Measurements from ENCODE around the gene CORO1A. TPM values are rescaled to one million over a fixed set of nuclear protein-coding genes. Genes with fewer than 3 reads are reported as not detected.

The CORO1A gene
- total and polyA plus RNA-seq, 2 experiments from 2014 or later: 1.7 to 2.4 TPM

GRCh38 chr16:30179195-30179594, 4.2 kb upstream of the CORO1A start:
- no peaks in the 10 kb centered on the region for H4K20me1 ChIP-seq (ENCODE audit: insufficient read depth, poor library complexity, severe bottlenecking)
- no peaks in the 10 kb centered on the region for H3K4me1 ChIP-seq (ENCODE audit: insufficient read depth)
- no peaks in the 10 kb centered on the region for H3K36me3 ChIP-seq (replicated peaks; ENCODE audit: insufficient read depth, low read depth)
- no peak overlapping the region for H3K4me3 ChIP-seq
- no peaks in the 10 kb centered on the region for H3K9me3 ChIP-seq (ENCODE audit: low read depth)
- no peak overlapping the region for H3K27ac ChIP-seq
- WGBS (ENCODE audit: low lambda C conversion rate, missing lambda C conversion rate): 92% methylated on average over 4 of the region's 4 CpGs
- H3K9me2 ChIP-seq (replicated peaks; ENCODE audit: insufficient read depth): no peaks in the 10 kb centered on the region
- no peak for DNase-seq (ENCODE audit: low spot score)
- no peaks in the 10 kb centered on the region for H3K79me2 ChIP-seq
- no peak overlapping the region for H2AFZ ChIP-seq
- H3K27me3 ChIP-seq: no peaks in the 10 kb centered on the region
- TF ChIP-seq EZH2phosphoT487 (IDR thresholded peaks at IDR 0.05; ENCODE audit: low read depth, severe bottlenecking, unreplicated experiment): no peak
- TF ChIP-seq CTCF (IDR thresholded peaks at IDR 0.05; ENCODE audit: poor library complexity): no peak
- TF ChIP-seq EZH2 (IDR thresholded peaks at IDR 0.05; ENCODE audit: borderline replicate concordance): no peak
- no peak overlapping the region for H3K4me2 ChIP-seq

- no peaks in the 10 kb centered on the region for H3K9me2 ChIP-seq (replicated peaks; ENCODE audit: insufficient read depth)
- no peaks in the 10 kb centered on the region for H3K4me1 ChIP-seq (ENCODE audit: insufficient read depth)
- no peak overlapping the region for H3K4me3 ChIP-seq
- 92% methylated on average over 9 of the region's 9 CpGs for WGBS (ENCODE audit: low lambda C conversion rate, missing lambda C conversion rate)
- DNase-seq (ENCODE audit: low spot score): no peak
- H4K20me1 ChIP-seq (ENCODE audit: insufficient read depth, poor library complexity, severe bottlenecking): no peaks in the 10 kb centered on the region
- TF ChIP-seq CTCF (IDR thresholded peaks at IDR 0.05; ENCODE audit: poor library complexity) (no peak), EZH2 (IDR thresholded peaks at IDR 0.05; ENCODE audit: borderline replicate concordance) (no peak), EZH2phosphoT487 (IDR thresholded peaks at IDR 0.05; ENCODE audit: low read depth, severe bottlenecking, unreplicated experiment) (no peak)
- H2AFZ ChIP-seq: no peak overlapping the region
- no peaks in the 10 kb centered on the region for H3K27me3 ChIP-seq
- H3K9me3 ChIP-seq (ENCODE audit: low read depth): no peaks in the 10 kb centered on the region
- H3K79me2 ChIP-seq: no peaks in the 10 kb centered on the region
- no peak overlapping the region for H3K4me2 ChIP-seq
- no peak overlapping the region for H3K27ac ChIP-seq
- no peaks in the 10 kb centered on the region for H3K36me3 ChIP-seq (replicated peaks; ENCODE audit: insufficient read depth, low read depth)
Measured at GRCh38 chr16:30179931-30180330, 3.5 kb upstream of the CORO1A start.

- no peak overlapping the region for H3K4me2 ChIP-seq
- WGBS (ENCODE audit: low lambda C conversion rate, missing lambda C conversion rate): 82% methylated on average over 3 of the region's 3 CpGs
- no peaks in the 10 kb centered on the region for H4K20me1 ChIP-seq (ENCODE audit: insufficient read depth, poor library complexity, severe bottlenecking)
- H3K9me2 ChIP-seq (replicated peaks; ENCODE audit: insufficient read depth): no peaks in the 10 kb centered on the region
- no peak overlapping the region for H2AFZ ChIP-seq
- H3K79me2 ChIP-seq: no peaks in the 10 kb centered on the region
- H3K9me3 ChIP-seq (ENCODE audit: low read depth): no peaks in the 10 kb centered on the region
- H3K27ac ChIP-seq: no peak overlapping the region
- H3K36me3 ChIP-seq (replicated peaks; ENCODE audit: insufficient read depth, low read depth): no peaks in the 10 kb centered on the region
- TF ChIP-seq EZH2phosphoT487 (IDR thresholded peaks at IDR 0.05; ENCODE audit: low read depth, severe bottlenecking, unreplicated experiment) (no peak), CTCF (IDR thresholded peaks at IDR 0.05; ENCODE audit: poor library complexity) (no peak), EZH2 (IDR thresholded peaks at IDR 0.05; ENCODE audit: borderline replicate concordance) (no peak)
- no peak for DNase-seq (ENCODE audit: low spot score)
- no peaks in the 10 kb centered on the region for H3K27me3 ChIP-seq
- H3K4me3 ChIP-seq: no peak overlapping the region
- H3K4me1 ChIP-seq (ENCODE audit: insufficient read depth): no peaks in the 10 kb centered on the region
Measured at GRCh38 chr16:30180741-30181140, 2.7 kb upstream of the CORO1A start.
